Measurements from ENCODE around the gene MORC1.
A peak's percentile ranks its signal among the peaks of the same experiment; 100 is the strongest.

GRCh38 chr3:108914774-108915641, 202.9 kb downstream of the MORC1 start:
- TF ChIP-seq, protein P1, sequence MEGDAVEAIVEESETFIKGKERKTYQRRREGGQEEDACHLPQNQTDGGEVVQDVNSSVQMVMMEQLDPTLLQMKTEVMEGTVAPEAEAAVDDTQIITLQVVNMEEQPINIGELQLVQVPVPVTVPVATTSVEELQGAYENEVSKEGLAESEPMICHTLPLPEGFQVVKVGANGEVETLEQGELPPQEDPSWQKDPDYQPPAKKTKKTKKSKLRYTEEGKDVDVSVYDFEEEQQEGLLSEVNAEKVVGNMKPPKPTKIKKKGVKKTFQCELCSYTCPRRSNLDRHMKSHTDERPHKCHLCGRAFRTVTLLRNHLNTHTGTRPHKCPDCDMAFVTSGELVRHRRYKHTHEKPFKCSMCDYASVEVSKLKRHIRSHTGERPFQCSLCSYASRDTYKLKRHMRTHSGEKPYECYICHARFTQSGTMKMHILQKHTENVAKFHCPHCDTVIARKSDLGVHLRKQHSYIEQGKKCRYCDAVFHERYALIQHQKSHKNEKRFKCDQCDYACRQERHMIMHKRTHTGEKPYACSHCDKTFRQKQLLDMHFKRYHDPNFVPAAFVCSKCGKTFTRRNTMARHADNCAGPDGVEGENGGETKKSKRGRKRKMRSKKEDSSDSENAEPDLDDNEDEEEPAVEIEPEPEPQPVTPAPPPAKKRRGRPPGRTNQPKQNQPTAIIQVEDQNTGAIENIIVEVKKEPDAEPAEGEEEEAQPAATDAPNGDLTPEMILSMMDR (conservative IDR thresholded peaks at IDR 0.05; ENCODE audit: low read length): peak; percentile 91
- TF ChIP-seq EZH2phosphoT487 (IDR thresholded peaks at IDR 0.05; ENCODE audit: borderline replicate concordance, low read depth, low read length): no peak
